PC-9 (cell line): ENCODE measurements around the gene SPATS2L. TPM values are rescaled to one million over a fixed set of nuclear protein-coding genes. Genes with fewer than 3 reads are reported as not detected.

ENCODE experiments used
- BruUV-seq: library from RNA; stranded (reverse); fragments of 400-500 nt; replicated peaks from 2 replicates; lab custom pipeline; 2021; lab: Mats Ljungman, UMichigan
- CTCF ChIA-PET: fragments of 300-600 bp; sonication (Branson Sonifier 250); formaldehyde crosslinking; loops from one replicate; lab custom pipeline; 2022; ENCODE audit warnings: antibody characterized with exemption; lab: Charles Lee
- POLR2A ChIA-PET: fragments of 300-600 bp; sonication (Branson Sonifier 250); formaldehyde crosslinking; loops from one replicate; lab custom pipeline; 2022; ENCODE audit warnings: antibody characterized with exemption; ENCODE audit not compliant: unreplicated experiment; lab: Charles Lee
- DNase-seq, 2 experiments: peaks; one replicate each; pipeline versions ENCODE4 v3.0.0 to v3.0.0-alpha.2; 2015 to 2022; ENCODE audit warnings: mixed read lengths in 1 of 2
- H2AFZ ChIP-seq: fragments of 200-600 bp; sonication (generic); 2 replicates; pipeline ENCODE4 v1.8.1; 2017; ENCODE audit warnings: antibody characterized with exemption
- H3F3A ChIP-seq: fragments of 200-600 bp; sonication (generic); 2 replicates; pipeline ENCODE4 v1.8.1; 2017; ENCODE audit warnings: antibody characterized with exemption, mild to moderate bottlenecking, low read depth; ENCODE audit not compliant: insufficient read depth
- H3K27ac ChIP-seq: fragments of 200-600 bp; sonication (generic); 2 replicates; pipeline ENCODE4 v1.6.1; 2016; ENCODE audit warnings: mixed run types
- H3K27me3 ChIP-seq: fragments of 200-600 bp; sonication (generic); 2 replicates; pipeline ENCODE4 v1.6.1; 2016; ENCODE audit warnings: low read depth, mixed run types; ENCODE audit not compliant: insufficient read depth
- H3K36me3 ChIP-seq: fragments of 200-600 bp; sonication (generic); 2 replicates; pipeline ENCODE4 v1.6.1; 2016; ENCODE audit warnings: low read depth, mixed run types
- H3K4me1 ChIP-seq: fragments of 200-600 bp; sonication (generic); replicated peaks from 2 replicates; pipeline ENCODE4 v1.6.1; 2016; ENCODE audit warnings: mixed run types; ENCODE audit not compliant: insufficient read depth
- H3K4me2 ChIP-seq: fragments of 200-600 bp; sonication (generic); 2 replicates; pipeline ENCODE4 v1.6.1; 2017; ENCODE audit warnings: mixed run types
- H3K4me3 ChIP-seq: fragments of 200-600 bp; sonication (generic); 2 replicates; pipeline ENCODE4 v1.6.1; 2016; ENCODE audit warnings: mixed run types
- H3K79me2 ChIP-seq: fragments of 200-600 bp; sonication (generic); 2 replicates; pipeline ENCODE4 v1.6.1; 2017; ENCODE audit warnings: low read depth, mixed run types
- H3K9me2 ChIP-seq: fragments of 200-600 bp; sonication (generic); 2 replicates; pipeline ENCODE4 v1.8.1; 2017; ENCODE audit warnings: mild to moderate bottlenecking; ENCODE audit not compliant: insufficient read depth
- H3K9me3 ChIP-seq: fragments of 200-600 bp; sonication (generic); 2 replicates; pipeline ENCODE4 v1.8.1; 2016; ENCODE audit warnings: low read depth; ENCODE audit not compliant: insufficient read depth
- H4K20me1 ChIP-seq: fragments of 200-600 bp; sonication (generic); 2 replicates; pipeline ENCODE4 v1.8.1; 2017; ENCODE audit not compliant: insufficient read depth
- CTCF ChIP-seq: fragments of 200-600 bp; sonication (generic); conservative IDR thresholded peaks from 2 replicates; pipeline ENCODE4 v1.6.1; 2017; ENCODE audit warnings: mixed run types, antibody characterized with exemption, mild to moderate bottlenecking, moderate library complexity
- EZH2 ChIP-seq: fragments of 200-600 bp; sonication (generic); IDR thresholded peaks from 2 replicates; pipeline ENCODE4 v1.8.0; 2017; ENCODE audit warnings: antibody characterized with exemption, low read depth
- intact Hi-C: fragments of 100-400 bp; cut with micrococcal nuclease; formaldehyde crosslinking; loops from one replicate; pipeline ENCODE4 v1.10.0; 2022; ENCODE audit not compliant: unreplicated experiment
- total RNA-seq: library from RNA; stranded (reverse); gene quantifications from 2 replicates; pipeline ENCODE4 v1.2.3, GENCODE V29; 2021

SPATS2L gene
- total RNA-seq, 1 experiment from 2014 or later: 199 TPM

- no peaks in the 10 kb centered on the region for H4K20me1 ChIP-seq
- CTCF ChIA-PET: interaction anchor here (0.6 kb wide), 1 partner anchor 278 kb away, joined by 3 read pairs; no protein-coding TSS in a partner anchor
Measured at GRCh38 chr2:200453853-200454534, 147.5 kb downstream of the SPATS2L start.

GRCh38 chr2:200454927-200455801 lies 148.7 kb downstream of the SPATS2L start:
- ChIA-PET CTCF (no interaction called here), POLR2A (no interaction called here)
- no peaks in the 10 kb centered on the region; the same call in 1 of the 2 replicates for H3F3A ChIP-seq
- H3K27ac ChIP-seq: no peak overlapping the region
- H3K79me2 ChIP-seq: no peaks in the 10 kb centered on the region
- DNase-seq: peak; percentile 29 to 48
- intact Hi-C loops: no loop called here
- no peak overlapping the region for H2AFZ ChIP-seq
- no peaks in the 10 kb centered on the region for H3K9me2 ChIP-seq
- TF ChIP-seq EZH2 (no peak), CTCF (no peak)
- H3K4me1 ChIP-seq: 0 out of 2 replicates have a peak, but pooled peaks cover 7% of the 10 kb centered on the region
- no peaks in the 10 kb centered on the region for H3K27me3 ChIP-seq
- H3K4me3 ChIP-seq: no peak overlapping the region
- H3K9me3 ChIP-seq: no peaks in the 10 kb centered on the region
- H3K36me3 ChIP-seq: peaks cover 25% of the 10 kb centered on the region; the same call in 1 of the 2 replicates
- no peaks in the 10 kb centered on the region for H4K20me1 ChIP-seq
- no peak overlapping the region for H3K4me2 ChIP-seq
- no TSS peak for BruUV-seq

More at GRCh38 chr2:200453853-200454534, 147.5 kb downstream of the SPATS2L start:
- TF ChIP-seq EZH2 (no peak), CTCF (no peak)
- no peak overlapping the region for H3K4me2 ChIP-seq
- no peaks in the 10 kb centered on the region for H3K27me3 ChIP-seq
- H2AFZ ChIP-seq: no peak overlapping the region
- H3K4me1 ChIP-seq: 0 out of 2 replicates have a peak, but pooled peaks cover 7% of the 10 kb centered on the region
- H3K27ac ChIP-seq: no peak overlapping the region
- peaks cover 25% of the 10 kb centered on the region; the same call in 1 of the 2 replicates for H3K36me3 ChIP-seq
- DNase-seq: no peak
- intact Hi-C loops: no loop called here
- no peaks in the 10 kb centered on the region for H3K9me2 ChIP-seq
- no peaks in the 10 kb centered on the region for H3K9me3 ChIP-seq
- BruUV-seq: no TSS peak
- POLR2A ChIA-PET: interaction anchor here (0.6 kb wide), 1 partner anchor 25 kb away, joined by 4 read pairs; no protein-coding TSS in a partner anchor
- H3F3A ChIP-seq: no peaks in the 10 kb centered on the region; the same call in 1 of the 2 replicates
- H3K79me2 ChIP-seq: no peaks in the 10 kb centered on the region
- H3K4me3 ChIP-seq: no peak overlapping the region

DNA sequence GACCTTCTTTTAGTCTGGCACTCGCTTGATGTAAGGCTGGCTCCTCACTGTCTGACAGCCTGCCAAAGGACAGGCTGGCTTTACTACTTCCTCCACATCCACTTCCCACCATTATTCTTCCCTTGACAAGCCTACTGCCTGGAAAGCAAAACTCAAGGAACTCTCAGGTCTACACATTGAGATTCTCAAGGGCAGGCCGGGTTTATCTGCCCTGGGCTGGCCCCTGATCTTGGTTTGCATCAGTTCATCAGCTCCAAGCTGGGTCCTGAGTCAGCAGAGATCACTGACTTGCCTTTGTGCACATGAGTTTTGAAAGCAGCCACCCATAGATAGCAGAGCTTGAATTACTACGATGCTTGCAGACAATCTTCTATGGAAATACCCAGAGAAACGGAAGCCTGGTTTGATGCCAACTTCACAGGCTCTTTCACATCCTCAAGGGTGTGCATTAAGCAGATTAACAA lies 149.5 kb downstream of the SPATS2L start:
- ChIA-PET CTCF (no interaction called here), POLR2A (no interaction called here)
- Histone ChIP-seq H3K79me2 (no peaks in the 10 kb centered on the region), H3K4me1 (0 out of 2 replicates have a peak, but pooled peaks cover 7% of the 10 kb centered on the region), H3K36me3 (peaks cover 25% of the 10 kb centered on the region; the same call in 1 of the 2 replicates), H3K9me3 (no peaks in the 10 kb centered on the region), H3F3A (no peaks in the 10 kb centered on the region; the same call in 1 of the 2 replicates), H3K9me2 (no peaks in the 10 kb centered on the region), H3K27me3 (no peaks in the 10 kb centered on the region), H2AFZ (no peak overlapping the region), H3K4me2 (no peak overlapping the region), H3K27ac (no peak overlapping the region), H4K20me1 (no peaks in the 10 kb centered on the region), H3K4me3 (no peak overlapping the region)
- no TSS peak for BruUV-seq
- intact Hi-C loops: no loop called here
- DNase-seq: no peak
- TF ChIP-seq EZH2 (no peak), CTCF (no peak)
